ENCODE measurements around the gene RTL10.
"Not testable (repeated sequence)": the region's sequence is repeated elsewhere in the genome, so short reads cannot be mapped to it uniquely, and the experiment has no call there.

RTL10 gene

GRCh38 chr22:19843107-19843856 is 11.4 kb downstream of the RTL10 start:
- no peak for DNase-seq (ENCODE audit: low spot score)

DNA sequence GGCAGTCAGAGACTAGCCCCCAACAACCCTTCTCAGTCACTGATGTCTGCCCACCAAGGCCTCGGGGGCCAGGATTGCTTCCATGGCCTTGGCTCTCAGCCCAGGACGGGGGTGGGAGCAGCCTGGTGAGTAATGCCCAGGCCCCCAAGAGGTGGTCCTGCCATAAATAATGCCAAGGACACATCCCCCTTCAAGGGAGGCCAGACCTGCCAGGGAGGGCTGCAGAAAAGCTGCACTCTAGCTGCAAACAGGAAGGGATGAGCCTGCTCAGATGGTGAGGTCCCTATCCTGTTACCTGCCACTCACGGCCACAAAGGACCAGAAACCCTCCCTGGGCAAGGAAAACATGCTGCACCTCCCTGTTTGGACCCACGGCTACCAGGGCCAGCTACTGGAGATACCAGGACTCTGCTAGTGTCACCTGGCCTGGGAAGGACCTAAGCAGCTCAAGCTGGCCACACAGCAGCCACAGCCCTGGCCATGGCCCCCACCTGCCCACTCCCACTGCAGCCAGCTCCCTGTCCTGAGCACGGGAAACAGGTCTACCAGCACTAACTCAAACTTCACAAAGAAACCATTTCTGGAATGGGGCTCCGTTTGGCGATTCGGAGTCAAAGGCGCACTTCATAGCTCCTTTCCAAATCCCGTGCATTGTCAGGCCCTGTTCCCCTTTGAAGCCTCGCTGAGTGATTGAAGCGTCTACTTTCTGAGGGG is 12.1 kb downstream of the RTL10 start:
- no peak for DNase-seq (ENCODE audit: low spot score)

DNA sequence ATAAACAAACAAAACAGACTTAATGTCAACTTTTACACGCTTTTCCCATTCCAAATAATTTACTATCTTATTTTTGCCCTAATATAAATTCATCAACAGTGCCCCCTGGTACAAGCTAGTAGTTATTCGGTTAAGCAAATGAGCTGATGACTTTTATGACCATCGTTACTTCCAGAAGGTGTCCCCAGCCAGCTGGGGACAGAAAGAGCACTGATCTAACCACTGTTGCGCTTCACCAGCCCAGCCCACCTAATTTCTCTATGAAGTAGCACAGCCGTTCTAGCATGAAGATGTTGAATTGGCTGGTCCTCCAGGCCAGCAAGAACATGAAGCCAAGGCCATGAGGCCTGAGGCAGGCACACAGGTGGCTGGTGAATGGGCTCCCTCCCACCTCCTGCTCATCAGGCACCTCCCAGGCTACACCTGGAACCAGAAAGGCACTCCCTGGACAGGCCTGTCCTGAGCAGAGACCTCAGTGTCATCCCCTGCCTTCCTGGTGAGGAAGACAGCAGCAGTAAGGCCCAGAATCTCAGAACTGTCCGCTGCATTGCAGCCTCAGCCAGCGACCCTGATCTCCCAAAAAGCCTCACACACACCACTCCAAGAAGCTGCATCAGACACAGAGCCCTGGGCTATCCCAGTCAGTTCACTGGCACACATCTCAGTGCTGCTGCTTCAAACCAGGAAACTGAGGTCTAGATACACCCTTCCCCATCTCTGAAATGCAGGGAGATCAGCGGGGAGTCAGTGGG is 12.9 kb downstream of the RTL10 start:
- no peak for DNase-seq (ENCODE audit: low spot score)

DNA sequence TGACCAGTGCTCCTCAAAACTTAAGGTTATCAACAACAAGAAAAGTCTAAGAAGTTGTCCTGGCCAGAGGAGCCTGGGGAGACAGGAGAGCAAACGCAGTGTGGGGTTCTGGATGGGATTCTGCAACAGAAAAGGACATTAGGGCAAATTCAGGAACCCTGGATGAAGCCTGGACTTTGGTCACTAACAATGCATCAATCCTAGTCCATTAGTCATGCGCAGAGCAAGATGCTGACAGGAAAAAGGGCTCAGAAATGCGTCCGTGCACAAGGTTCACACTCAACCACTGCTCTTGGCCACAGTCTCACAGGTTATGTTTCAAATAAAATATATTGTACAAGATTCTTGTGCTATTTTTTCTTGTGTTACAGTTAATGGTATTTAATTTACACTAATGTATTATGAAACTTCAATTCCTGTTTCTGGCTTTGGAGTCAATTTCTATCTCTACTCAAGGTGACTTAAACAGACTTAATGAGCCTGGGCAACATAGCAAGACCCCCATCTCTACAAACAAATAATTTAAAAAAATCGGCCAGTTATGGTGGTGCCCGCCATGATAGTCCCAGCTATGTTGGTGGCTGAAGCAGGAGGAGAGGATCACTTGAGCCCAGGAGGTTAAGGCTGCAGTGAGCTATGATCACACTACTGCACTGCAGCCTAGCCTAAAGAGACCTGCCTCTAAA is 13.6 kb downstream of the RTL10 start:
- DNase-seq (ENCODE audit: low spot score) = no peak

DNA sequence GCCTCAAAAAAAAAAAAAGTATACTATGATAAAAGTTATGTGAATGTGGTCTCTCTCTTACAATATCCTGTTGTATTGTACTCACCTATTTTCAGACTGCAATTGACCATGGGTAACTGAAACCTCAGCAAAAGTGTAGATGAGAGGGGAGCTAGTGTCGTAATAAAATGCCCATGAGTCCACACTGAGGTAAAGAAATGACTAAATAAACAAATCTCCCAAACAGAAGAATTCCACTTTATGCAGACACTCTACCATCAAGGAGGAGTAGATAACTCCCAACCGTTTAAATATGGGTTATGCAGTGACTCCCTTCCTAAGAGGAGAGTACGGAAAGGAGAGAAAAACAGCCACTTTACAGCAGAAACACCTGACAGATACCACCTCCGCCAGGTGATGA is 14.6 kb downstream of the RTL10 start:
- no peak for DNase-seq (ENCODE audit: low spot score)

DNA sequence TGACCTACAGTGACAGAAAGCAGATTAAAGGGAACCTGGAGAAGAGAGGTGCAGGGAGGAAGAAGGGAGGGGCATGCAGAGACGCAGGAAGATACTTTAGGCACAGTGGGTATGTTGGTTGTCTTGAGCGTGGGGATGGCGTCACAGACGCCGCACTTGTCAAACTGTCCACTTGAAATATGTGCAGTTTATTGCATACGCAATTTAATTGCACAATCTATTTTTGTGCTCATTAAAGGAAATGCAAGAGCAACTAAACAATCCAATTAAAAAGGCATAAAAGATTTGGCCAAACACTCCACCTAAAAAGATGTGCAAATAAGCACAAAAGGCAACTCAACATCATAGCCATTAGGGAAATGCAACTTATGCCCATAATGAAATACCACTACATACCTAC is 16.8 kb downstream of the RTL10 start:
- no peak for DNase-seq (ENCODE audit: low spot score)

GRCh38 chr22:19836512-19836911 is 18.2 kb downstream of the RTL10 start:
- DNase-seq (ENCODE audit: low spot score) = no peak

DNA sequence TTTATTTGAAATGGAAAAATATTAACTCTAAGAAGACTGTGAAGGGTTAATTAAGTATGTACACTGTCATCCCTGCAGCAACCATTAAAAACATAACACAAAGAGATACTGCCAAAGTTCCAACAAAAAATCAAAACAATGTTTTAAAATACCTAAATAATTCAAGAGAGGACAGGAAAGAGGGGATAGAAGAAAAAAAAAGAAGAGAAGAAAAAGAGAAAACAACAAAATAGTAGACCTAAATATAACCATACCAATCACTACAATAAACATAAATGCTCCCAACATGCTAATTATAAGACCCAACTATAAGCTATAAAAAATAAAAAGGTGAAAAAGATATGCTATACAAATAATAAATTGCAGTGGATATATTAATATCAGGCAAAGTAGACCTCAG is 20.1 kb downstream of the RTL10 start:
- no peak for DNase-seq (ENCODE audit: low spot score)

GRCh38 chr22:19833327-19833726 is 21.3 kb downstream of the RTL10 start:
- DNase-seq (ENCODE audit: low spot score) = not testable (repeated sequence)

- no peak for DNase-seq (ENCODE audit: low spot score)
Measured at GRCh38 chr22:19832476-19833108, 22.1 kb downstream of the RTL10 start.

- DNase-seq (ENCODE audit: low spot score) = not testable (repeated sequence)
Measured at GRCh38 chr22:19831979-19832378, 22.7 kb downstream of the RTL10 start.

DNA sequence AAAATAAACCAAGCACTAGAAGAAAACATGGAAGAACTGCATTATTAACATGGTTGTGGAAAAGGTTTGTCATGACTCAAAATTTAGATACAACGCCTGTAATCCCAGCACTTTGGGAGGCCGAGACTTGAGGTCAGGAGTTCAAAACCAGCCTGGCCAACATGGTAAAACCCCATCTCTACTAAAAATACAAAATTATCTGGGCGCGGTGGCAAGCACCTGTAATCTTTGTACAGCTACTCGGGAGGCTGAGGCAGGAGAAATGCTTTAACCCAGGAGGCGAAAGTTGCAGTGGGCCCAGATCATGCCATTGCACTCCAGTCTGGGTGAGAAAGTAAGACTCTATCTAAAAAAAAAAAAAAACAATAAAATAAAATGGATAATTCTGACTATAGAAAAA is 23.7 kb downstream of the RTL10 start:
- DNase-seq (ENCODE audit: low spot score) = no peak

DNA sequence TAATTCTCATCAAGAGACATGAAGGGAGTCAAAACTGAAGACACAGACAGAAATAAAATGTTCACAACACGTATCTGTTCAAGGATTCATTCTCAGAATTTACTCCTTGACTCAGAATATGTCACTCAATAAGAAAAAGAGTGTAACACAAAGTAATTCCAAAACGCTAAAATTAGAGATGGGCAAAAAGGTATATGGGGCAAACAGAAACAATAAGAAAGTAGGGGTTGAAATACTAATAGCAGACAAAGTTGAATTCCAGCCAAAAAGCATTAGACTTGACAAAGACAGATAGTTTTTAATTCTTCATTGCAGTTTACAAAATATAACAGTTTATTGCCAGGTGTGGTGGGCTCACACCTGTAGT is 26.7 kb downstream of the RTL10 start:
- DNase-seq (ENCODE audit: low spot score) = no peak

DNA sequence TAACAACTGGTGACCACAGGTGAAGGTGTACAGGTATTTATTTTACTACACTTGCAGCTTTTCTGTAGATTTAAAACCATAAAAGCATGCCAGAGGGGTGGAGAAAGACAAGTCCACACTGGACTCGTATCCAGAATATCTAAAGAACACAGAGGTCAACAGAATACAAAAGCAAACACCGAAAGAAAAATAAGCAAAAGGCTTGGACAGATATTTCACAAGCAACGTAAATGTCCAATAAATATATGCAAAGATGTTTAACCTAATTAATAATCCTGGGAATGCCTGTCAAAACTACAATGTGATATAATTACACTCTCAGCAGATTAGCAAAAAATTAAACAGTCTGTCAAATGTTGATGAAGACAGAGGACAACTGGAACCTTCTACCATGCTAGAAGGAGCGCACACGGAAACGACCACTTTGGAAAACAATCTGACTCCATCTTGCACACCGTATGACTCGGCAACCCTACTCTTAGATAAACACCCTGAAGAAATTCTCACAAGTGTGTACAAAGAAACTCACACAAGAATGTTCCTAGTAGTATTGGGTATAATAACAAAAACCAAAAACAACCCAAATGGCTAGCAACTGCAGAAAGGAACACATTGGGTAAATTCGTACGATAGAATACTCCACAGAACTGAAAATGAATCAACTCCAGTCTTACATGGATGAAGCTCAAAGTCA is 27.2 kb downstream of the RTL10 start:
- DNase-seq (ENCODE audit: low spot score) = no peak

DNA sequence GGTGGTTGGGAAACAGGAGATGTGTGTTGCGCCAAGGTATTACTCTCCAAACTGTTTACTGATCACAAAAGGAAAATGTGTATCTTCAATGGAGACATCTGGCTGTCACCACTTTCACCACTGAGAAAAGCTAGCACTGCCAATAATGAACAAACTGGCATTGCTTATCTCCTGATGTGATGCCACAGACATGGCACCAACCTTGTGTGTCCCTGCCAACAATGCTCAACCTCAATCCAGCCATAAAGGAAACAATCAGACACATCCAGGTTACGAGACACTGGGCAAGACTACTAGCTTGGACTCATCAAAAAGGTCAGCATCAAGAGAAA is 28.1 kb downstream of the RTL10 start:
- no peak for DNase-seq (ENCODE audit: low spot score)

DNA sequence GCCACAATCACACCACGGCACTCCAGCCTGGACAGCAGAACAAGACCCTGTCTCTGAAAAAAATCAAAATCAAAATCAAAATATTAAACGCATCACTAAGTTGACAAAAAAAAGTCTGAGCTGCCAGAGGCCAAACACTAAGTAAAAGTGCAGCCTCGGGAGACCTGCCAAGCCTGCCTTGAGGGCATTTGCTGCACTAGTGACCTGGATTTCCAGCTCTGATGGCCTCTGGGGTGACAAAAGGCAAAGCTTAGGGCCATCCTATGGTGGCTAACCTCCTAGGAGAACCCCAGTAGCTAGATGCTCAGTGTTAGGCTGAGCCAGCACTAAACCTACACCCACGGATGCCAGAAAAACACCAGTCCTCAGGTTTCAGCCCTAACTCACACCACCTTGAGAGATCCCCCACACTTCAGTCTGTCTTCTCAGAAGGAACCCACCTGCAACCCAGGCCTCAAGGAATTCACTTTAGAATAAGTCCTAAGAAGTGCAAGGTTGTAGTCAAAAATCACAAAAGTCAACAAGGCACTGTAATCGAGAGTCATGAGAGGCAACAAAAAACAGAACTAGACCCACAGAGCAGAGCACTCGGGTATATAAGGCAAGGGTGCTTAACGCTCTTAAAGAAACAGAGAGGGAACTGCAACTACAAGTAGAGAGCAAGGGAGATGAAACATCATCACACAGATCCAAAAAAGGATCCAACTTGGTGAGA is 28.6 kb downstream of the RTL10 start:
- DNase-seq (ENCODE audit: low spot score) = no peak

GRCh38 chr22:19824926-19825339 is 29.7 kb downstream of the RTL10 start:
- peak; percentile 44 for DNase-seq (ENCODE audit: low spot score)

DNA sequence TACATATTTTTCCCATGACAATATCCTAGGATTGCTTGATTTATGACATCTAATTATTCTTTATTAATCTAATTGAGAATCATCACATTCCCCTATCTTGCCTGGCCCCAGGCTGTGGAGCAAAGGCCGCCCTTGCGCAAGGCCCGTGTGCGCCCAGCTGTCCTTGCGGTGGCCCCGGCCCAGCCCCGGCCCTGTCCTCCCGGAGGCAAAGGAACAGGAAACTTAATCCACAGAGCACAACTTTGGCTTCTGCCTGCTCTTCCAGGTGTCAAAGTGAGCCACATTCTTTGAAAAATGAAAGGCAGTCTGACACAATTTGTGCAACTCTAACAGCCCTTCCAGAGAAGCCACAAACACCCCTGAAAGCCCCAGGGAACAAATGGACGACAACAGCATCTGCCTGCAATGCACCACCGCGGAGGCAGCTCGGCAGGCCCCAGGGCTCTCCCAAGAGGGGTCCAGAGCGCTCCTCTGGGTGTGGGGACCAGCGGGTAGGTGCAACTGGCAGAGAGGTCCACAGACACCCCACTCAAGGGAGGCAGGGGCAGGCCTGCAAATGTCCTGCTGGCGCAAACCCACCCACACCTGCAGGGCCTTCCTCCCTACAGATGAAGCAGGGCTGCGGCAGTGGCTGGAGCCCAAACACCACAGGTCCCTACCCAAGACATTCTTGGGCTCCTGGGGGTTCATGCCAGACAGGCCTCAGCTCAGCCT is 30.3 kb downstream of the RTL10 start:
- peak; percentile 44 for DNase-seq (ENCODE audit: low spot score)

GRCh38 chr22:19823902-19824211 is 30.8 kb downstream of the RTL10 start:
- no peak for DNase-seq (ENCODE audit: low spot score)

DNA sequence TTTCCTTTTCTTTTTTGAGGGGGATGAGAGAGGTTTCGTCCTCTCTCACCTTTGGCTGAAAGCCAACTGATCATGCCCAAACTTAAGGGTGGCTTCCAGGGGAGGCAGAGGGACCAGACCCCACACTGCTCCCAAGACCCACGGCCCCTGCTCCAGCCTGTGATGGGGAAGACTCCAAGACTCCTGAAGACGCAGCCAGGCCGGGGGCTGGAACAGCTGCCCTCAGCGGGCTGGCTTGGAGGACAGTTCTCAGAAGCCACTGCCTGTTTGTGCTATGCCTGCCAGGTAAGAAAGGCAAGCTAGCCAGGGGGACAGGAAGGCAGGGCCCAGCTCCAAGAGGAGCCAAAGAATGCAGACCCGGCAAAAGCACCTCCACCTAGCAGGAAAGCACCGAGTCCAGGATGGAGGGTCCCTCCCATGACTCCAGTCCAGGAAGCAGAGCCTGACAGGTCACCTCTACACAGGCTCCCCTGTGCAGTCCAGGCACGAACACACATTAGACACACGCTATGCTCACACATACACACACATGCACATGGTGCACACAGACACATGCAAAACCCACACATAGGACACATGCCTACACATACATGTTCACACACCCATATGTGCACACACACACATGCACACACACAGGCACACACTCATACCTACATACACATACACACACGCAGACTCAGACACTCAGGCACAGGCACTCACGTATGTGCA is 31.3 kb downstream of the RTL10 start:
- DNase-seq (ENCODE audit: low spot score) = peak; percentile 45

Data from ecto neural progenitor cell (in vitro differentiated cells).